Small intestine (tissue), 7 donors: ENCODE results near the gene ARHGAP15. TPM values are rescaled to one million over a fixed set of nuclear protein-coding genes. Genes with fewer than 3 reads are reported as not detected.
A peak's percentile ranks its signal among the peaks of the same experiment; 100 is the strongest.

Experiments
- DNase-seq, 2 donors: peaks; one replicate each; pipeline versions ENCODE4 v3.0.0 to v3.0.0-alpha.2; 2013
- FAIRE-seq: peaks from 2 replicates; lab custom pipeline; 2012; peaks lifted over from hg19 to GRCh38; lab: Jason Lieb, UNC
- H3K27ac ChIP-seq, 3 donors: one replicate each; pipeline ENCODE4 v1.5.1; 2013; ENCODE audit warnings: low read length in 2 of 3, mild to moderate bottlenecking in 2 of 3, control low read depth in 1 of 3, inconsistent platforms in 1 of 3, low read depth in 1 of 3, moderate library complexity in 1 of 3
- H3K27me3 ChIP-seq, 3 donors: one replicate each; pipeline ENCODE4 v1.6.1; 2013; ENCODE audit warnings: low read length in 3 of 3, inconsistent platforms in 1 of 3; ENCODE audit not compliant: control insufficient read depth in 3 of 3, insufficient read depth in 3 of 3
- H3K36me3 ChIP-seq, 3 donors: one replicate each; pipeline ENCODE4 v1.6.1; 2013; ENCODE audit warnings: low read length in 3 of 3, inconsistent platforms in 1 of 3, low read depth in 1 of 3, mild to moderate bottlenecking in 1 of 3, moderate library complexity in 1 of 3; ENCODE audit not compliant: control insufficient read depth in 3 of 3, insufficient read depth in 2 of 3
- H3K4me1 ChIP-seq, 3 donors: one replicate each; pipeline ENCODE4 v1.6.1; 2013; ENCODE audit warnings: low read length in 2 of 3, inconsistent platforms in 1 of 3, low read depth in 1 of 3, mild to moderate bottlenecking in 1 of 3, moderate library complexity in 1 of 3; ENCODE audit not compliant: control insufficient read depth in 3 of 3, insufficient read depth in 2 of 3
- H3K4me3 ChIP-seq, 3 donors: one replicate each; pipeline ENCODE4 v1.5.1; 2013; ENCODE audit warnings: low read length in 3 of 3, control low read depth in 1 of 3, inconsistent platforms in 1 of 3, low read depth in 1 of 3, mild to moderate bottlenecking in 1 of 3, moderate library complexity in 1 of 3
- H3K9me3 ChIP-seq, 2 donors: one replicate each; pipeline ENCODE4 v1.6.1; 2013; ENCODE audit warnings: low read depth in 1 of 2, low read length in 1 of 2; ENCODE audit not compliant: control insufficient read depth in 2 of 2, insufficient read depth in 1 of 2
- WGBS, 3 donors: extraction: QIAGEN DNeasy Blood & Tissue Kit; methylation state at CpG; one replicate each; pipeline ENCODE4 v1.1.7; 2013; 5-methylcytosine and 5-hydroxymethylcytosine counted together
- polyA plus RNA-seq, 4 donors: library from polyadenylated mRNA; stranded (reverse) in 3 of 4; unstranded in 1 of 4; fragments of 200-250 nt in 3 of 4; fragments of 120-200 nt in 1 of 4; gene quantifications; one replicate each; pipeline versions ENCODE4 v1.2.1 to v1.2.3, GENCODE V29; 2013
- donor health status: healthy with polysubstance abuse.
- donor health status: control.
- donor health status: control.
- donor health status: Bipolar disorder and iron deficiency.
- donor health status: healthy.

Gene ARHGAP15
- polyA plus RNA-seq, 4 donors = 0.67 to 18.2 (median 10.1) TPM

DNA sequence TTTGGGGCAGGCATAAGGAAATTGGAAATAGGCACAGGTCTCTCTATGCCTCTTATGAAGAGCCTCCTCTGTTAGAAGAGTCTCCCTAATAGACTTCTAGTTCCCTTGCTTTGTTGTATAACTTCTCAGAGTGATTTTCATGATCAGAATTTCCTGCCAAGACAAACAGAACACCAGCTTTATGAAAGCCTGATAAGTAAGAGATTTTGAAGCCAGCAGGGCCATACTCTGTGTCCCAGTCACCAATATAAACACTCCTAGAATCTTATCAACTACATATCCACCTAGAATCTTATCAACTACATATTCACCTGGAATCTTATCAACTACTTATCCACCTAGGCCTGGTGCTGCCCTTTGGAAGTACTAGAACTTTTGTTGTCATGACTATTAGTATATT, 579.5 kb downstream of the ARHGAP15 start:
- Histone ChIP-seq H3K27me3 (no peaks in the 10 kb centered on the region), H3K4me3 (no peak overlapping the region), H3K9me3 (peaks cover 0 to 9% of the 10 kb centered on the region in 2 donors), H3K4me1 (peaks cover 0 to 15% (median 0%) of the 10 kb centered on the region in 3 donors), H3K27ac (peak overlapping the region in 1 of 3 donors; percentile 6), H3K36me3 (no peaks in the 10 kb centered on the region)
- DNase-seq (peak in 1 of 2 donors; percentile 1), FAIRE-seq (no peak)

DNA sequence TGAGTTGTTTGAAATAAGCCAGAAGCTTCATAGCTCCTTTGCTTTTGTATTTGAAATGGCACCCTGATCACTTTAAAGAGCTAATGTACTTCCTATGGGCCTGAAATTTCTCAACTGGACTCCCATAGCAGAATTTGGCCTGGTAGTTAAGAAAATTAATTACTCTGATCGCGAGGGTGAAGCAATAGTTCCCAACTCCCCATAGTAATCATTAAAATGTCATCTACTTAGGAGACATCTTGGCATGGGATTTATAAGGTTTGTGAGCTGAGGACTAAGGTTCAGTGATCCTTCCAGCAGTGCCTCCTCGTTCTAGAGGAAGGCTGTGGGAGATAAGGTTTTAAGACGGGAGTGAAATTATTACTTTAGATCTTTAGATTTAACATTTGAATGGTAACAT, 581.0 kb downstream of the ARHGAP15 start:
- WGBS, 3 donors = 77 to 88% (median 88%) methylated on average over 4 of the region's 4 CpGs

DNA sequence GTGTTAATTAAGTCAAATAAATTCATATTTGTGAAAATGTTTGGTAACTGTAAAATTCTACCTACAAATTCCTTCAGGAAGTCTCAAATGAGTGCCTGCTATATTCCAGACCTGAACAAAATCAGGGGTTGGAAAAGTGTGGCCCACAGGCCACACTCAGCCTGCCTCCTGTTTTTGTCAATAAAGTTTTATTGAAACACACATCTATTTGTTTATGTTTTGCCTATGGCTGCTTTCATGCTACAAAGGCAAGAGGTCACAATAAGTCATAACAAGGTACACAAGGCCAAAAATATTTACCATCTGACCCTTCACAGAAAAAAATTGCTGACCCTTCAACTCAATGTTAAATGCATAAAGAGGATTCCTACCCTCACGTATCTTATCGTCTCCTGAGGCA, 581.7 kb downstream of the ARHGAP15 start:
- Histone ChIP-seq H3K9me3 (peaks cover 0 to 9% of the 10 kb centered on the region in 2 donors), H3K27ac (no peak overlapping the region), H3K36me3 (no peaks in the 10 kb centered on the region), H3K4me1 (peaks cover 0 to 8% (median 0%) of the 10 kb centered on the region in 3 donors), H3K27me3 (no peaks in the 10 kb centered on the region), H3K4me3 (no peak overlapping the region)
- WGBS, 3 donors = 93 to 98% (median 97%) methylated on average over 2 of the region's 2 CpGs
- no peak for DNase-seq
- no peak for FAIRE-seq

More for the DNA sequence above, 581.0 kb downstream of the ARHGAP15 start:
- H3K36me3 ChIP-seq = no peaks in the 10 kb centered on the region
- no peak for DNase-seq
- H3K9me3 ChIP-seq = peaks cover 0 to 9% of the 10 kb centered on the region in 2 donors
- peaks cover 0 to 11% (median 0%) of the 10 kb centered on the region in 3 donors for H3K4me1 ChIP-seq
- H3K4me3 ChIP-seq = no peak overlapping the region
- no peak overlapping the region for H3K27ac ChIP-seq
- no peaks in the 10 kb centered on the region for H3K27me3 ChIP-seq
- no peak for FAIRE-seq

DNA sequence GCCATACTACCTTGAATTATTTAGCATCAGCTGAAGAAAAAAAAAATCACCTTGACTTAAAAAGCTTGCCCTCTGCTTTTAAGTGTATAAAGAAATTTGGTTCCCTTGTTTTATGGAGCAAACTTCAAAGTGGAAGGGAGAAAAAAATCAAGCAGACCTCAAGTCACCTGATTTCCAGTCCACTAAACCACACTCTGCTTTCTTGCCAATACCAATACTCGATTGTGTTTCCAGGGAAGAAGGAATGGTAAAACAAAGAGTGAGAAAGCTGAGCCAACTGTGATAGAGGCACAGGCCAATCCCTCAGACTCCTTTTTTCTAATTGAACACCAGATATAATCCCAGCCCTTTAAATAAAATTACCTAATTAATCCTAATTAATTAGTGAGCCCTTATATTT, 587.3 kb downstream of the ARHGAP15 start:
- H3K9me3 ChIP-seq = peaks cover 0 to 6% of the 10 kb centered on the region in 2 donors
- DNase-seq = no peak
- no peak overlapping the region for H3K4me3 ChIP-seq
- no peaks in the 10 kb centered on the region for H3K36me3 ChIP-seq
- 37 to 72% (median 56%) methylated on average over 1 of the region's 1 CpG for WGBS, 3 donors
- H3K27me3 ChIP-seq = no peaks in the 10 kb centered on the region
- no peaks in the 10 kb centered on the region for H3K4me1 ChIP-seq
- no peak for FAIRE-seq
- H3K27ac ChIP-seq = no peak overlapping the region

DNA sequence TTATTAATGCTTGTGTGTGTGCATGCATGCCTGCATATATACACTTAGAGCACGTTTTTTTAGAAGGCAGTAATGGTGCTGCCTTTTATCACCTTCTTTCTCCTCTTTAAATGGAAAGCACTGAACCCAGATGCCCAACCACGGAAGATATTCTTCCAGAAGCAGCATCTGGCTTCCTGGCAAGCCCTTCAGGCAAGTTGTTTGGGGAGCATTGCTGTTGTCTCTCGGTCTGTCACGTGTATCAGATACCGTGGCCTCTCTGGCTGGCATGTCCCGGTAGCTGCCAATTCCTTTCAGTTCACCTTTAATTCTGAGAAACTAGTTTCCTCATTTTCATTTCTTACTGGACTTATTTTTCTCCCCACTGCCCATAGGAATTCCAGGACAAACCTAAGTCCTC, 587.8 kb downstream of the ARHGAP15 start:
- Histone ChIP-seq H3K4me1 (no peaks in the 10 kb centered on the region), H3K36me3 (no peaks in the 10 kb centered on the region), H3K27ac (peak overlapping the region in 1 of 3 donors; percentile 79), H3K9me3 (peaks cover 0 to under 1% of the 10 kb centered on the region in 2 donors), H3K4me3 (no peak overlapping the region), H3K27me3 (no peaks in the 10 kb centered on the region)
- no peak for FAIRE-seq
- DNase-seq = no peak
- 64 to 84% (median 81%) methylated on average over 6 of the region's 6 CpGs for WGBS, 3 donors

DNA sequence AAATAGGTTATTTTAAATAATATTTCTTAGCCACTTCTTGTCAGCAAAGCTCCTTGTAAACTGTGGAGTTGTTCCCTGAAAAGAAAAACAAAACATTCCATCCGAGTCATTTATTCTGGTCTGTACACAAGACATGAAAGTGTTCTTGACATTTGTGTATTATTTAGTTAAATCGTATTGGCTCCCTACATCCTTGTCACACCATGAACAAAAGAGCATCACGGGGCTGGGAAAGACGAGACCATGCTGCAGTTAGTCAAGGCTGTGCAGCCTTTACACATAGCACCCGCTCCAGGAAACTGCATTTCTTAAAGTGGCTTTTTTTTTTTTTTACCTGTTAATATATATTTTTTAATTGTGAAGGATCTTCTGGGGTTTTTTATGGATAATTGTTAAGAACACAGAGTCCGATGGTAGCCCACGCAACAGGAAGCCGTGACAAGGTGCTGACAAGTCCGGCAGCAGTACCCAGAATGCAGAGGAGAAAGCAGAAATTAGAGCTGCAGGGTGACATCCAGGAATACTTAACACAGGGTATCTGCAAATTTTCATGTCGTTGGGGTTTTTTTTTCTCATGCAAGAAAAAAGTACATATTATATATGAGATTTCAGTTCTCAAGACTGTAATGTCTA, 588.4 kb downstream of the ARHGAP15 start:
- 64 to 85% (median 83%) methylated on average over 10 of the region's 10 CpGs for WGBS, 3 donors
- no peak for FAIRE-seq
- Histone ChIP-seq H3K27ac (peak overlapping the region in 1 of 3 donors; percentile 60), H3K36me3 (no peaks in the 10 kb centered on the region), H3K9me3 (no peaks in the 10 kb centered on the region), H3K27me3 (no peaks in the 10 kb centered on the region), H3K4me3 (no peak overlapping the region), H3K4me1 (no peaks in the 10 kb centered on the region)
- no peak for DNase-seq

DNA sequence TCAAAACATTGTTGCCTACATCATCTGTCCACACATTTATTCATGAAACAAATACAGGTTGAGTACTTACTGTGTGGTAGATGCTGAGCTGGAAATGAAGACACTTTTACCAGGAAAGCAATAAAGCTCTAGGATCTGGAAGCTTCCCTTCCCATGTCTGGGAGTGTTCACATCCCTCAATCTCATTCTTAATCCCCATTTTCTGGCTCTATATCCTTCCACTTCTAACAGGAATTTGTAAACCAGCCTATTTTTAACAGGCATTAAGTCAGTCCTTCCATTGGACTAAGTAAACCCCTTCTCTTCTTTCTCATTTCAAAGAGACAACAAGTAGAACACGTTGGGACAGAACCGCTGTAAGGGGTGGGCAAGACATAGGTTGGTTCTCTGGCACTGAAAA, 589.5 kb downstream of the ARHGAP15 start:
- WGBS, 3 donors = 73 to 92% (median 91%) methylated on average over 2 of the region's 2 CpGs
- no peaks in the 10 kb centered on the region for H3K9me3 ChIP-seq
- DNase-seq = no peak
- H3K36me3 ChIP-seq = no peaks in the 10 kb centered on the region
- H3K27ac ChIP-seq = no peak overlapping the region
- no peaks in the 10 kb centered on the region for H3K4me1 ChIP-seq
- H3K27me3 ChIP-seq = no peaks in the 10 kb centered on the region
- no peak for FAIRE-seq
- no peak overlapping the region for H3K4me3 ChIP-seq

DNA sequence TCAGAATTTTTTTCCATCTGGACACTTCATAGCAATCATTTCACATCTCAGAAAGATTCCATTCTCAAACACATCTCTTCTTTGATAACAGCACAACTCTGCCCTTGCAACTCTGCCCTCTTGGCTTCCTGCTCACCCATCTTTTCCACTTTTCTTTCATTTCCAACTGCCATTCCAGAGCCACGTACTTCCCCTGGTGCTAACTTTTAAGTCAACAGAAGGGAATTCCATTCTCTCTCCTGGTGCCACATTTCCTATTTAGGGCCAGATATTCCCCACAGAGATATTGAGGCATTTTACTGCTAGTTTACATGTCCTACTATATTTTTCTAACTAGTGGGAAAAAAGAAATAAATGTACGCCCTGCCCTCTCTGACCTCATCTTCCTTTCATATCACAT, 590.2 kb downstream of the ARHGAP15 start:
- no peaks in the 10 kb centered on the region for H3K27me3 ChIP-seq
- FAIRE-seq (no peak), DNase-seq (no peak)
- H3K36me3 ChIP-seq = no peaks in the 10 kb centered on the region
- H3K9me3 ChIP-seq = no peaks in the 10 kb centered on the region
- H3K27ac ChIP-seq = no peak overlapping the region
- no peaks in the 10 kb centered on the region for H3K4me1 ChIP-seq
- 74 to 76% (median 74%) methylated on average over 2 of the region's 2 CpGs for WGBS, 3 donors
- H3K4me3 ChIP-seq = no peak overlapping the region
